ENCODE results near the gene TOMM6. TPM values are rescaled to one million over a fixed set of nuclear protein-coding genes. Genes with fewer than 3 reads are reported as not detected.
"Not testable (repeated sequence)": the region's sequence is repeated elsewhere in the genome, so short reads cannot be mapped to it uniquely, and the experiment has no call there.

The TOMM6 gene
- polyA plus RNA-seq, 3 donors = 160 to 342 (median 246) TPM

GRCh38 chr6:41759106-41759904 lies 28.2 kb upstream of the TOMM6 start:
- H3K27ac ChIP-seq (ENCODE audit: low read depth, low read length) = no peak overlapping the region
- 82 to 93% (median 89%) methylated on average over 13 of the region's 13 CpGs for WGBS, 3 donors

- WGBS, 3 donors = 51 to 92% (median 91%) methylated on average over 2 of the region's 2 CpGs
- no peak overlapping the region for H3K27ac ChIP-seq (ENCODE audit: low read depth, low read length)
Measured at GRCh38 chr6:41759905-41760579, 27.5 kb upstream of the TOMM6 start.

DNA sequence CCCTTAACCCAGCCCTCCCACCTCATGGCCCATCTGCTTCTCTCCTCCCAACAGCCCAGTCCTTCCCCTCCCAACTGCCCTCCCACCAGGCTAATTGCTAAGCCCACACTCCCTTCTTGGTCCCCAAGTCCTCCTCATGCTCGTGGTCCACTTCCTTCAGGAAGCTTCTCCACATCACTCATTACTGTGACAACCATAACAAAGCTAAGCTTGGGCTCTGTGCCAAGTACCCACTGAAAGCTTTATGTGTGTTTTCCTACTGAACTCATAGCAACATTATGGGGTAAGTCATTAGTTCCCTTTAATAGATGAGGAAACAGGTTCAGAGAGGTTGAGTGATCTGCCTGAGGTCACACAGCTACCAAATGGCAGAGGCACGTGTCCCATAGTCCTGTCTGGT lies 24.0 kb upstream of the TOMM6 start:
- 24 to 47% (median 26%) methylated on average over 2 of the region's 2 CpGs for WGBS, 3 donors

GRCh38 chr6:41766043-41766664 lies 21.3 kb upstream of the TOMM6 start:
- H3K27ac ChIP-seq (ENCODE audit: low read depth, low read length) = not testable (repeated sequence)

More for the DNA sequence above, 24.0 kb upstream of the TOMM6 start:
- no peak overlapping the region for H3K27ac ChIP-seq (ENCODE audit: low read depth, low read length)

DNA sequence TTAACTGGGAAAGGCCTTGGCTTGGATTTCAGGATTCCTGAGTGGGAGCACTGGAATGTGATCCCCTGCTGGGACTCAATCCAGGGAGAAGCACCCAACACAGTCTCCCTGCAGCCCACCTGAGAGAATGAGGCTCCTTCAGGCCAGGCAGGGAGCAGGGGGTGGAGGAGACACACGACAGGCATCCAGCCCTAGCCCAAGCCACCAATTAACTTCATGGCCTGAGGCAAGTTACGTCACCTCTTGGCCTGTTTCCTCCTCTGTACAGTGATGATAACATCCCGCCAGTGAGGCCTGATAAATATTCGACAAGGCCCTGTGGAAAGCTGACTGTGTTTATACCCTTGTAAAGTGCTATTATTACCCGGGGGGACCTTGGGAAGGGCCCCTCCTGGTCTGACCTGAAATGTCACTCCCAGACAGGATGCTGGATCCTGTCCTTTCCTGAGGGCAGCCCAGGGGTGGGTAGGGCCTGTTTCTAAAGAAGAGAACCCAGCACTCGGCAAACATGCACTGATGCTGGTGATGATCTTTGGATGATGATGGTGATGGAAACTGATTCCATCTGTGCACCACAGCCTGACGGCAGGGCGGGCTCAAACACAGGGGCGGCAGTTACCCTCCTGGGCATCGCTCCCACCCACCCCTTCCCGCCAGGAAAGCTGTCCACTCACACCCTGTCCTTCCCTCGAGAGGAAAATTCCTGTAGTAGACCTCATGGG lies 20.2 kb upstream of the TOMM6 start:
- no peak overlapping the region for H3K27ac ChIP-seq (ENCODE audit: low read depth, low read length)
- 32 to 48% (median 34%) methylated on average over 12 of the region's 12 CpGs for whole genome bisulfite sequencing, 3 donors

More at GRCh38 chr6:41766043-41766664, 21.3 kb upstream of the TOMM6 start:
- WGBS, 3 donors = 88 to 90% (median 90%) methylated on average over 4 of the region's 4 CpGs

- H3K27ac ChIP-seq (ENCODE audit: low read depth, low read length) = no peak overlapping the region
- 58 to 73% (median 60%) methylated on average over 10 of the region's 10 CpGs for WGBS, 3 donors
Measured at GRCh38 chr6:41768545-41769308, 18.8 kb upstream of the TOMM6 start.

- H3K27ac ChIP-seq (ENCODE audit: low read depth, low read length) = no peak overlapping the region
- 96 to 97% (median 97%) methylated on average over 8 of the region's 8 CpGs for WGBS, 3 donors
Measured at GRCh38 chr6:41769376-41769775, 18.1 kb upstream of the TOMM6 start.

DNA sequence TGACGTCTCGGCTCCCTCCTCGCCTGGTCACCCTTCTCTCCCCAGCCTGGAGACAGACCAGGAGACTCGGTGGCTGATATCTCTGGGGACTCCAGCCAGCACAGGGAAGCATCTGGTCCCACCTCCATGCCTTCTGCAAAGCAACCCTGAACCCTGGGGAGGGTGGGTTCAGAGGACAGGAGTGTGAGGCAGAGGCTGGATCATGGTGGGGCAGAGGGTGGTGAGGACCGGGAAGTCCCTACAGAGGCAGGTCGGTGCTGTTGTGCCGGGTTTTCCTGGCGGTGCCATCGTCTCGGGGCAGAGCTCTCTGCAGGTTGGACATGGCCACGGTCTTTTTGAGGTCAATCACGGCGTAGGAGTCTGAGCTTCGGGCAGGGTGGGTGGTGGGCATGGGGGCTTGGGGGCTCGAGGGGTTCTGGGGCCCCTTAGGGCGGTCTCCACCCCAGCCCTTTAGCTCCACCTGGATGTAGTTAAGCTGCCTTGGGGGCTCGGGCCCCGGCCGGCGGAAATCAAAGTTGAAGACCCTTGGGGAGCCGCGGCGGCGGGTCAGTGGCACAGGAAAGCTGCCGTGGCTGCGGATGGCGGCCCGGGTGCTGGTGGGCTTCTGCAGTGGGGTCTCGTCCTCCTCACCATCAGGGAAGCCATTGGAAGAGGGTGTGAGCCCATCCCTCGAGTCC lies 17.0 kb upstream of the TOMM6 start:
- WGBS, 3 donors = 90 to 92% (median 91%) methylated on average over 30 of the region's 30 CpGs
- H3K27ac ChIP-seq (ENCODE audit: low read depth, low read length) = no peak overlapping the region

DNA sequence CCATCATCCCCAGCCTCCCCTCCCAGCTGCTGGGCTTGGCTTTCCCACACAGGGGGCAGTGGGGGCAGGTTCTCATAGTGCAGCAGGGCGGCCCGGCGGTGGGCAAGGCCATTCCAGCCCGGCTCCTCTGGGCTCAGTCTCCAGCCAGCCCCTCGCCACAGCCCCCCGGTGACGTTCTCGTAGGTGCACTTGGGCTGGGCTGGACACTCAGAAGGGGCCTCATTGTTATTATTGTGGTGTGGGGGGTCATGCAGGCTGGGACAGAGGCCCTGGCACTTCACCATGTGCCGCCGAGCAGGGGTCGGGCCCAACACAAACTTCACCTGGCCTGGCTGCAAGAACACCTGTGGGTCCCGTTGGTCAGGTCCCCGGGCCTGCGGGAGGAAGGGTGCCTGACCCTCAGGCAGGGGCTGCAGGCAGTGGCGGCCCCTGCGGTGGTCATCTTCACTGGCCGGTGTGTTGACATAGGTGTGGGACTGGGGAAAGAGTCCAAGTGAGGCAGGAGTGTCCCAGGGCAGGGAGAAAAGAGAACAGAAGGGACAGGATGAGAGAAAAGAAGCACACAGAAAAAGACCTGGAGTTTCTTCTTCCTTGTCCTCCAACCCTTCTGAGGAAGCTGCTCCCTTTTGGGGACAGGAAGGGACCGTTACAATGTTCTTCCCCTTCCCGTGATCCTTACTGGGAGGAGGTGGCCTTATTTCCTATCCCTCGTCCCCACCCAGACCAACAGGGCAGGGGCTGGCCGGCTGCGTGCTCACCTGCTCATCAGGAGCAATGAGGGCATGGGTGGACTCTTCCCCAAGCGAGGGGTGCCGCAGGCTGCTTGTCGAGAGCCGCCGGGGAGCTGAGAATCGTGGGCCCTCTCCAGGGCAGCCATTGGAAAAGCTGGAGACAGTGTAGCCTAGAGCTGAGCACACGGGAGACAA lies 16.2 kb upstream of the TOMM6 start:
- WGBS, 3 donors = 86 to 92% (median 88%) methylated on average over 29 of the region's 29 CpGs
- H3K27ac ChIP-seq (ENCODE audit: low read depth, low read length) = no peak overlapping the region

DNA sequence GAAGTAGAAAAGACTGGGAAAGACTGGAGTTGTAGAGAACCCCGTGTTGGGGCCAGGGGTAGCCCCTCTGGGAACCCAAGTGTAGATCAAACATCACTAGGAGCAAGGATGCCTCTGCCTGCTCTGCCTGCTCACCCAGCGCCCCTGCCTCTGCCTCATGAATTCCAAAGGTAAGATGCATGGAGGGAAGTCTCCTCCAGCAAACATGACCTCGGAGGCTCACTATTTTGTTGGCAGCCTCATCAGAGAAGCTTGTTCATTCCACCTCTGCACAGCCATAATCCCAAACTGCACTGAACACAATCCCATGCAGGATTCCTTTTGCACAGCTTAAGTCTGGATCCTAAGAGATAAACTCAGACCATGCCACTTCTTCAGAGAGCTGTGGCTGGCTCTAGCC lies 12.7 kb upstream of the TOMM6 start:
- no peak overlapping the region for H3K27ac ChIP-seq (ENCODE audit: low read depth, low read length)
- WGBS, 3 donors = 83 to 92% (median 90%) methylated on average over 3 of the region's 3 CpGs

GRCh38 chr6:41775293-41775882 lies 12.1 kb upstream of the TOMM6 start:
- no peak overlapping the region for H3K27ac ChIP-seq (ENCODE audit: low read depth, low read length)
- 88 to 92% (median 91%) methylated on average over 13 of the region's 13 CpGs for WGBS, 3 donors

DNA sequence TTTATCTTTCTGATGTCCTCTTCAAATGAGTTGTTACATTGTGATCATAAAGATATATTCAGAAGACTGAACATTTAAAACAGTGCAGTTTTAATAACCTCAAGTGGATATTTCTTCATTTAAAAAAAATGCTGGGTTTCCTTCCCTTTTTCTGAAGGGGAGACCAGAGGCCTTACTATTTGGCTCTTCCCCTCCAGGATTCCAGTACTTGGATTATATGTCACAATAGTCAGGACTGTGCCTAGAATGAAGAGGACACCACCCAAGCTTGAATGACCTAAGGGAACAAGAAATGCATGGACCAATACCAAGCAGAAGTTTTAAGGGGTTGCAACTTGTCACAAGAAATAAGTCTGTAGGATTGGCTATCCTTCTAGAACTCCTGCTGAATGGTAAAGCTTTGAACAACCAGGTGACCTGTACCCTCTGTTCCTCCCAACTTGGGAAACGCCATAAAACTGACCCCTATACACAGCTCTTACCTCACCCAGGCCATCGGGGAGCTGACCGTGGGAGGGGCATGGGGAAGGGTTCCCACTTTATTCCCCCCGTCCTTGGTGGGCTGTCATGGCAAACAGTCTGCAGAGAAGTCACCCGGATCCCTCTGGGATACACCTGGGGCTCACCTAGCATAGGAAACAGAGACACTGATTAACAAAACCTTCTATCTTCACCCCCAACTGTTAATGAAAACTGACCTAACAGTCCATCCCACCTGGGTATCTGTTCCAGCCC lies 9.8 kb upstream of the TOMM6 start:
- no peak overlapping the region for H3K27ac ChIP-seq (ENCODE audit: low read depth, low read length)

GRCh38 chr6:41778895-41779294 lies 8.6 kb upstream of the TOMM6 start:
- no peak overlapping the region for H3K27ac ChIP-seq (ENCODE audit: low read depth, low read length)
- WGBS, 3 donors = 29 to 43% (median 37%) methylated on average over 6 of the region's 6 CpGs

More for the DNA sequence above, 9.8 kb upstream of the TOMM6 start:
- WGBS, 3 donors = 73 to 88% (median 74%) methylated on average over 5 of the region's 5 CpGs

DNA sequence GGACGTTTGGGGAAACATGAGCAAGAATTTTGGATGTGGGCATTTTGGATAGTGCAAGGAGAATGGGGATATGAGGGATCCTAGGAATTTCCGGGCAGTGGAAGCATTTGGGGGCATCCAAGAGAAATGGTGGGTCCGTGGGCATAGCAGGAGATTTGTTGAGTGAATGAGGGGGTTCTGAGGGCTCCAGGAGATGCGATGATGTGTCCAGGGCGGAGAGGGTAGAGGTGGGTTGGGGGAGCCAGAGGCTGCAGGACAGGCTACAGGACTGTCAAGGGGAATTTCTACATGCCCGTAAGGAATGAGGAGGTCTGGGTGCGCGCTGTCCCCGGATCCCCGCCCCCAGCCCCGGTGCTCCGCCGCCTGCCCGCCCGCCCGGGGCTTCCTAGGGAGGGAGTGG lies 8.2 kb upstream of the TOMM6 start:
- WGBS, 3 donors = 4 to 7% (median 4%) methylated on average over 8 to 16 of the region's 16 CpGs
- no peak overlapping the region for H3K27ac ChIP-seq (ENCODE audit: low read depth, low read length)

- no peak within 1 kb of the TSS for H3K27ac ChIP-seq (ENCODE audit: low read depth, low read length)
- WGBS, 3 donors = 1 to 2% (median 1%) methylated on average over 54 to 73 of the region's 73 CpGs
Measured at GRCh38 chr6:41779788-41780550, 7.5 kb upstream of the TOMM6 start, which contains the start of gene FRS3. TSS of gene FRS3 (minus strand) at chr6:41779900. CDS start at chr6:41776987, 2,913 bp downstream.
